Measurements from ENCODE around the gene DLX1.

- TF ChIP-seq POLR2AphosphoS5 (IDR thresholded peaks at IDR 0.05) (no peak), EP300 (IDR thresholded peaks at IDR 0.05) (no peak), POLR2A (IDR thresholded peaks at IDR 0.05) (no peak)
- TF ChIP-seq, protein P1, sequence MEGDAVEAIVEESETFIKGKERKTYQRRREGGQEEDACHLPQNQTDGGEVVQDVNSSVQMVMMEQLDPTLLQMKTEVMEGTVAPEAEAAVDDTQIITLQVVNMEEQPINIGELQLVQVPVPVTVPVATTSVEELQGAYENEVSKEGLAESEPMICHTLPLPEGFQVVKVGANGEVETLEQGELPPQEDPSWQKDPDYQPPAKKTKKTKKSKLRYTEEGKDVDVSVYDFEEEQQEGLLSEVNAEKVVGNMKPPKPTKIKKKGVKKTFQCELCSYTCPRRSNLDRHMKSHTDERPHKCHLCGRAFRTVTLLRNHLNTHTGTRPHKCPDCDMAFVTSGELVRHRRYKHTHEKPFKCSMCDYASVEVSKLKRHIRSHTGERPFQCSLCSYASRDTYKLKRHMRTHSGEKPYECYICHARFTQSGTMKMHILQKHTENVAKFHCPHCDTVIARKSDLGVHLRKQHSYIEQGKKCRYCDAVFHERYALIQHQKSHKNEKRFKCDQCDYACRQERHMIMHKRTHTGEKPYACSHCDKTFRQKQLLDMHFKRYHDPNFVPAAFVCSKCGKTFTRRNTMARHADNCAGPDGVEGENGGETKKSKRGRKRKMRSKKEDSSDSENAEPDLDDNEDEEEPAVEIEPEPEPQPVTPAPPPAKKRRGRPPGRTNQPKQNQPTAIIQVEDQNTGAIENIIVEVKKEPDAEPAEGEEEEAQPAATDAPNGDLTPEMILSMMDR (IDR thresholded peaks at IDR 0.05): no peak
Observed at GRCh38 chr2:172108587-172108930, 23.3 kb downstream of the DLX1 start.

All from upper lobe of left lung (tissue), 4 donors.